Gastrocnemius medialis (tissue), 4 donors: ENCODE results near the gene SASH1. TPM values are rescaled to one million over a fixed set of nuclear protein-coding genes. Genes with fewer than 3 reads are reported as not detected.

Source experiments
- ATAC-seq, 2 donors: fragments of 150-250 bp; one replicate each; pipeline ENCODE4 v1.9.1; 2016
- DNase-seq, 2 donors: peaks; one replicate each; pipeline ENCODE4 v3.0.0-alpha.2; 2019
- H3K27ac ChIP-seq, 4 donors: fragments of 200-600 bp; sonication (generic); 1 replicate in 1 of 4; 2 replicates in 3 of 4; pipeline ENCODE4 v1.5.1; 2016 to 2018; ENCODE audit warnings: mild to moderate bottlenecking in 2 of 4, moderate library complexity in 1 of 4
- H3K27me3 ChIP-seq, 3 donors: fragments of 200-600 bp; sonication (generic) in 2 of 3; 1 replicate in 1 of 3; 2 replicates in 2 of 3; pipeline versions ENCODE4 v1.5.1 to v1.6.0; 2016 to 2019; ENCODE audit warnings: mild to moderate bottlenecking in 1 of 3, moderate library complexity in 1 of 3
- H3K36me3 ChIP-seq, 2 donors: fragments of 200-600 bp; sonication (generic) in 1 of 2; one replicate each; pipeline ENCODE4 v1.5.1; 2017 to 2018
- H3K4me1 ChIP-seq, 2 donors: fragments of 200-600 bp; sonication (generic) in 1 of 2; one replicate each; pipeline ENCODE4 v1.5.1; 2016 to 2017; ENCODE audit warnings: mild to moderate bottlenecking in 2 of 2
- H3K4me3 ChIP-seq, 4 donors: fragments of 200-600 bp; sonication (generic) in 3 of 4; 1 replicate in 1 of 4; 2 replicates in 3 of 4; pipeline ENCODE4 v1.5.1; 2016 to 2019; ENCODE audit warnings: mild to moderate bottlenecking in 2 of 4
- H3K9me3 ChIP-seq, 3 donors: fragments of 200-600 bp; sonication (generic) in 2 of 3; 1 replicate in 1 of 3; 2 replicates in 2 of 3; pipeline ENCODE4 v1.5.1; 2016 to 2019
- POLR2A ChIP-seq, 2 donors: fragments of 450-650 bp; IDR thresholded peaks; one replicate each; pipeline ENCODE4 v1.6.1; 2017; ENCODE audit warnings: antibody characterized with exemption in 2 of 2, mild to moderate bottlenecking in 2 of 2, moderate library complexity in 2 of 2
- in situ Hi-C, 4 donors: fragments of 200-750 bp; cut with MboI; loops; one replicate each; pipeline versions ENCODE4 v1.15.0 to v1.8.0; 2017; ENCODE audit warnings: low sequenced_read_pairs in 4 of 4
- intact Hi-C: fragments of 100-400 bp; cut with DNase I; formaldehyde crosslinking; loops from one replicate; pipeline ENCODE4 v1.15.1; 2023; ENCODE audit warnings: low total_unique reads
- total RNA-seq, 4 donors: library from RNA; depleted of rRNA; stranded (reverse); fragments of >200 nt; gene quantifications; one replicate each; pipeline versions ENCODE4 v1.1.0 to v1.2.3, GENCODE V29; 2016
- TF ChIP-seq, protein P1 (sequence below), 5 experiments: fragments of 450-650 bp in 3 of 5; fragments of 200-600 bp in 2 of 5; sonication (generic) in 2 of 5; IDR thresholded peaks in 4 of 5; conservative IDR thresholded peaks in 1 of 5; 1 replicate in 4 of 5; 2 replicates in 1 of 5; pipeline ENCODE4 v1.5.1; 2016 to 2019; ENCODE audit warnings: antibody characterized with exemption in 5 of 5, mild to moderate bottlenecking in 3 of 5, moderate library complexity in 3 of 5

The SASH1 gene
- total RNA-seq, 4 donors from 2014 or later = 28.2 to 42.4 (median 35.4) TPM

DNA sequence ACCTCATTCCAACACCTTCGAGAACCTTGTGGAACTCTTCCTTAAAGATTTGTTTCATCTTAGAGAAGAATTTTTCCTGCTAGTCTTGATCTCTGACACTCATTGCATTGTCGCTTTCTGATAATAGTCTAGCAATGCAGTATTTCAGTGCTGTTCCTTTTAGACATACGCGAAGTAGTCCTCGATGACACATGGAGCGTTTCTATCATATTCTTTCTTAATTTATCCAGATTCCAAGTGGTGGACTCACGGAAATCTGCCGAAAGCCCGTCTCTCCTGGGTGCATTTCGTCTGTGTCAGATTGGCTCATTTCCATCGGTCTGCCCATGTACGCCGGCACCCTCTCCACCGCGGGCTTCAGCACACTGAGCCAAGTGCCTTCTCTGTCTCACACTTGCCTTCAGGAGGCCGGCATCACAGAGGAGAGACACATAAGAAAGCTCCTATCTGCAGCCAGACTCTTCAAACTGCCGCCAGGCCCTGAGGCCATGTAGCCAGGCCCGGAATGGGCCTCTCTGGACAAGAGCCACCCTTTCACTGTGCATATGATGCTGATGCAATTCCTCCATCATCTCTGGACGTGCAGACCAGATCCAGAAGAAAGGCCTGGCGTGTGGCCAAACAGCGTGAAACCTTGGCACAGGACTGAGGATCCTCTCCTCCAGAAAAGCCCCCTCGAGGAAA, 205.6 kb downstream of the SASH1 start:
- TF ChIP-seq, protein P1, sequence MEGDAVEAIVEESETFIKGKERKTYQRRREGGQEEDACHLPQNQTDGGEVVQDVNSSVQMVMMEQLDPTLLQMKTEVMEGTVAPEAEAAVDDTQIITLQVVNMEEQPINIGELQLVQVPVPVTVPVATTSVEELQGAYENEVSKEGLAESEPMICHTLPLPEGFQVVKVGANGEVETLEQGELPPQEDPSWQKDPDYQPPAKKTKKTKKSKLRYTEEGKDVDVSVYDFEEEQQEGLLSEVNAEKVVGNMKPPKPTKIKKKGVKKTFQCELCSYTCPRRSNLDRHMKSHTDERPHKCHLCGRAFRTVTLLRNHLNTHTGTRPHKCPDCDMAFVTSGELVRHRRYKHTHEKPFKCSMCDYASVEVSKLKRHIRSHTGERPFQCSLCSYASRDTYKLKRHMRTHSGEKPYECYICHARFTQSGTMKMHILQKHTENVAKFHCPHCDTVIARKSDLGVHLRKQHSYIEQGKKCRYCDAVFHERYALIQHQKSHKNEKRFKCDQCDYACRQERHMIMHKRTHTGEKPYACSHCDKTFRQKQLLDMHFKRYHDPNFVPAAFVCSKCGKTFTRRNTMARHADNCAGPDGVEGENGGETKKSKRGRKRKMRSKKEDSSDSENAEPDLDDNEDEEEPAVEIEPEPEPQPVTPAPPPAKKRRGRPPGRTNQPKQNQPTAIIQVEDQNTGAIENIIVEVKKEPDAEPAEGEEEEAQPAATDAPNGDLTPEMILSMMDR (IDR thresholded peaks at IDR 0.05 in 4 of 5, conservative IDR thresholded peaks at IDR 0.05 in 1 of 5) = no peak
- no peak for TF ChIP-seq POLR2A (IDR thresholded peaks at IDR 0.05)
- Histone ChIP-seq H3K9me3 (no peaks in the 10 kb centered on the region), H3K27ac (no peak overlapping the region), H3K36me3 (peaks cover 0 to 28% of the 10 kb centered on the region in 2 donors), H3K4me3 (no peak overlapping the region), H3K4me1 (peaks cover 5 to 9% of the 10 kb centered on the region in 2 donors), H3K27me3 (no peaks in the 10 kb centered on the region)
- in situ Hi-C loops = no loop called here
- DNase-seq = no peak
- intact Hi-C loops = no loop called here
- no peak for ATAC-seq

DNA sequence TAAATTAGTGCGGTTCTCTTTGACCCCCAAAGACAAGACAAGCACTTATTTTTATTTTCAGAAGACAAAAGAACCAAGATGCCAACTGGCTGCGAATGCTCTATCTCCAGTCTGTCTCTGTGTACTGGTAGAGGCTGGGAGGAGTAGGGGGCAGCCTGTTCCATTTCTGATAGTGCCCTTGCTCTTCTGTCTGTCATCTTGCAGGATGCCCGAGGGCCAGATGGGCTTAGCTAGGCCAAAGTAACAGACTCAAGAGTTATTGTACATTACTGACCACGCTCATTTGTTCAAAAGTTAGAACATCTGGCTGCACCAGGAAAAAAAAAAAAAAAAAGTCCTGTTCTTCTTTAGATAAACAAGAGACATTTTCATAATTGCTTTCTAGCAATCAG, 206.1 kb downstream of the SASH1 start:
- Histone ChIP-seq H3K36me3 (peaks cover 0 to 28% of the 10 kb centered on the region in 2 donors), H3K27ac (no peak overlapping the region), H3K4me3 (no peak overlapping the region), H3K4me1 (peaks cover 5 to 9% of the 10 kb centered on the region in 2 donors), H3K9me3 (no peaks in the 10 kb centered on the region), H3K27me3 (no peaks in the 10 kb centered on the region)
- TF ChIP-seq, protein P1 (IDR thresholded peaks at IDR 0.05 in 4 of 5, conservative IDR thresholded peaks at IDR 0.05 in 1 of 5) = no peak
- no peak for TF ChIP-seq POLR2A (IDR thresholded peaks at IDR 0.05)
- in situ Hi-C loops (no loop called here), intact Hi-C loops (no loop called here)
- no peak for DNase-seq
- no peak for ATAC-seq

DNA sequence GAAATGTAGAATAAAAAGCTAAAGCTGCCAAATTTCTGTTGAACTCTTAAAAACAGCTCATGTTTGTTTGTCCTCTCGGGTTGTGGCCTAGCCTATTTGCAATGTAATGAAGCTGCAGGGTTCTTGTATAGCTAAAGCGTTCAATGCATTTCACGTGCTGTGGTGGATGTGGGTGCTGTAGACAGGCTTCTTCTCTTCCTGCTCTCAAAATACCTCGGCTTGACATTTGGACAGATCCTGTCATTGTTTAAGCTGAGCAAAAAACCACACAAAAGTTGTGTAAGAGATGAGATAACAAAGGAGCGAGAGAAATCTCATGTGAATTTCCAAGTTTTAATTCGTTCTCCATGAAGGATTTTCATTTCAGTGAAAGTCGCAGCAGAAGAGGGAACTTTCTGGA, 207.9 kb downstream of the SASH1 start:
- Histone ChIP-seq H3K27ac (no peak overlapping the region), H3K4me3 (no peak overlapping the region), H3K9me3 (no peaks in the 10 kb centered on the region), H3K27me3 (no peaks in the 10 kb centered on the region), H3K36me3 (peaks cover 0 to 25% of the 10 kb centered on the region in 2 donors), H3K4me1 (peaks cover 5 to 9% of the 10 kb centered on the region in 2 donors)
- no peak for ATAC-seq
- intact Hi-C loops = no loop called here
- DNase-seq = no peak
- in situ Hi-C loops = no loop called here
- no peak for TF ChIP-seq POLR2A (IDR thresholded peaks at IDR 0.05)
- TF ChIP-seq, protein P1 (IDR thresholded peaks at IDR 0.05 in 4 of 5, conservative IDR thresholded peaks at IDR 0.05 in 1 of 5) = no peak

DNA sequence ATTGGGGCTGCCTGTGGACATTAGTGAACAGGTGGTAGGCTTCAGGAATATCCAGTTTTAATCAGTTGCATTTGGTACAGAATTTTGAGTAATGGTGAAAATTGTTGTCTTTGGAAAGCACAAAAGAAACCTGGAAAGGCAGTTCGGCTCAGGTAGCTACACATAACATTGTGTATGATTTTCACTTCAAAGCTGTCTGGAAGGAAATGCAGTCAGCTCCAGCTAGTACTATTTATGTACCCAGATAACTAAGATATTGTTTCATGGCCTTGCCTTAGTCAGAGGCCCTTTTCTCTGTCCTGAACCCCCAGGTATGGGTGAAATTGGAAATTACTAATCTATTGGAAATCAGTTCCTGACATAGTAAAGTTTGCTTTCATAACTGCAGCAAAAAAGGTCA, 208.6 kb downstream of the SASH1 start:
- intact Hi-C loops = no loop called here
- H3K9me3 ChIP-seq = no peaks in the 10 kb centered on the region
- peaks cover 5 to 9% of the 10 kb centered on the region in 2 donors for H3K4me1 ChIP-seq
- H3K27me3 ChIP-seq = no peaks in the 10 kb centered on the region
- no peak overlapping the region for H3K4me3 ChIP-seq
- in situ Hi-C loops = no loop called here
- ATAC-seq (no peak), DNase-seq (no peak)
- TF ChIP-seq, protein P1 (IDR thresholded peaks at IDR 0.05 in 4 of 5, conservative IDR thresholded peaks at IDR 0.05 in 1 of 5) = no peak
- TF ChIP-seq POLR2A (IDR thresholded peaks at IDR 0.05) = no peak
- peaks cover 0 to 18% of the 10 kb centered on the region in 2 donors for H3K36me3 ChIP-seq
- no peak overlapping the region for H3K27ac ChIP-seq

DNA sequence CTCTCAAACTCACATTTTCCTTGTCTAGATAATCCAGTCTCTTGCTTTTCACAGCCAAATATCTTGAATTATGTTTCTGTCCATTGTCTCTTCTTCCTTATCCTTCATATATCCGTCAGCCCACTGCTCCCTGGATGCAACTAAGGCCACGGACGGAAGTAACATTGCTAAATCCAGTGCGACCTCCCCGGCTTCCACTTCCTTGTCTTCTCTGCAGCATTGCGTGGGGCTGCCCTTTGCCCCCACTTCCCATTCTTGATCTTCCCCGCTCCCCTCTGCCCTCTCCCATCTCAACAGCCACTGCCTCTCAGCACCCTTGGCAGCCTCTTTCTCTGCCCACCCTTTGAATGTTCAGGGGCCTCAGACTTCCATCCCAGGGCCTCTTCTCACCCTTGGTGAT, 213.8 kb downstream of the SASH1 start:
- Histone ChIP-seq H3K9me3 (no peaks in the 10 kb centered on the region), H3K4me3 (no peak overlapping the region), H3K27ac (no peak overlapping the region), H3K36me3 (no peaks in the 10 kb centered on the region), H3K27me3 (no peaks in the 10 kb centered on the region), H3K4me1 (peaks cover 0 to under 1% of the 10 kb centered on the region in 2 donors)
- TF ChIP-seq POLR2A (IDR thresholded peaks at IDR 0.05) = no peak
- TF ChIP-seq, protein P1 (IDR thresholded peaks at IDR 0.05 in 4 of 5, conservative IDR thresholded peaks at IDR 0.05 in 1 of 5) = no peak
- intact Hi-C loops (no loop called here), in situ Hi-C loops (no loop called here)
- no peak for ATAC-seq
- DNase-seq = no peak
